ENCODE results near the gene KCNQ4. TPM values are rescaled to one million over a fixed set of nuclear protein-coding genes. Genes with fewer than 3 reads are reported as not detected.

KCNQ4 gene
- total and polyA plus RNA-seq, 12 donors, result 1.0 to 3.4 (median 2.1) TPM

GRCh38 chr1:40742363-40743061, 41.1 kb upstream of the KCNQ4 start:
- Histone ChIP-seq H3K9me3 (no peaks in the 10 kb centered on the region), H3K4me3 (no peak overlapping the region), H3K27me3 (no peaks in the 10 kb centered on the region), H3K4me1 (peaks cover 9 to 92% (median 59%) of the 10 kb centered on the region in 9 donors), H3K27ac (peak overlapping the region in 6 of 10 donors; percentile 15 to 50 (median 38)), H3K36me3 (peaks cover 0 to 86% (median 15%) of the 10 kb centered on the region in 9 donors)
- TF ChIP-seq CTCF (IDR thresholded peaks at IDR 0.05), result no peak
- intact Hi-C loops (cut with DNase I), result loop anchor here in 1 of 10 donors (5.0 kb wide), 1 partner anchor 50 kb away; the partner anchor contains the start of gene NFYC
- DNase-seq, result no peak
- 37 to 59% methylated on average over 3 of the region's 3 CpGs for WGBS, 2 donors
- ATAC-seq, result peak; percentile 25 to 78 (median 67)

- Histone ChIP-seq H3K27ac (peak overlapping the region in 4 of 10 donors; percentile 10 to 45 (median 30)), H3K27me3 (no peaks in the 10 kb centered on the region), H3K9me3 (no peaks in the 10 kb centered on the region), H3K36me3 (peaks cover 0 to 93% (median 19%) of the 10 kb centered on the region in 9 donors), H3K4me3 (no peak overlapping the region), H3K4me1 (peaks cover 9 to 89% (median 59%) of the 10 kb centered on the region in 9 donors)
- TF ChIP-seq CTCF (IDR thresholded peaks at IDR 0.05), result no peak
- WGBS, 2 donors, result 70 to 78% methylated on average over 3 of the region's 3 CpGs
- intact Hi-C loops (cut with DNase I), result loop anchor here in 1 of 10 donors (5.0 kb wide), 1 partner anchor 51 kb away; the partner anchor contains the start of gene NFYC
- ATAC-seq (no peak), DNase-seq (no peak)
Observed at GRCh38 chr1:40743452-40743851, 40.1 kb upstream of the KCNQ4 start.

GRCh38 chr1:40743860-40744259, 39.7 kb upstream of the KCNQ4 start:
- intact Hi-C loops (cut with DNase I), result loop anchor here in 1 of 10 donors (5.0 kb wide), 1 partner anchor 52 kb away; the partner anchor contains the start of gene NFYC
- H3K27me3 ChIP-seq, result no peaks in the 10 kb centered on the region
- peak in 3 of 8 donors; percentile 25 to 38 (median 32) for ATAC-seq
- no peaks in the 10 kb centered on the region for H3K9me3 ChIP-seq
- H3K27ac ChIP-seq, result peak overlapping the region in 3 of 10 donors; percentile 2 to 41 (median 33)
- WGBS, 2 donors, result 69 to 85% methylated on average over 3 of the region's 3 CpGs
- peaks cover 0 to 93% (median 19%) of the 10 kb centered on the region in 9 donors for H3K36me3 ChIP-seq
- no peak for TF ChIP-seq CTCF (IDR thresholded peaks at IDR 0.05)
- no peak for DNase-seq
- peaks cover 9 to 89% (median 59%) of the 10 kb centered on the region in 9 donors for H3K4me1 ChIP-seq
- no peak overlapping the region for H3K4me3 ChIP-seq

GRCh38 chr1:40745176-40745575, 38.4 kb upstream of the KCNQ4 start:
- Histone ChIP-seq H3K4me3 (no peak overlapping the region), H3K36me3 (peaks cover 0 to 93% (median 20%) of the 10 kb centered on the region in 9 donors), H3K4me1 (peaks cover 6 to 88% (median 52%) of the 10 kb centered on the region in 9 donors), H3K9me3 (no peaks in the 10 kb centered on the region), H3K27ac (peak overlapping the region in 2 of 10 donors; percentile 7 to 21), H3K27me3 (no peaks in the 10 kb centered on the region)
- intact Hi-C loops (cut with DNase I), result no loop called here
- TF ChIP-seq CTCF (IDR thresholded peaks at IDR 0.05), result no peak
- DNase-seq (no peak), ATAC-seq (no peak)
- WGBS, 2 donors, result 38 to 50% methylated on average over 1 of the region's 1 CpG
